ENCODE measurements around the gene AAMDC.
"Not testable (repeated sequence)": the region's sequence is repeated elsewhere in the genome, so short reads cannot be mapped to it uniquely, and the experiment has no call there.

AAMDC gene

DNA sequence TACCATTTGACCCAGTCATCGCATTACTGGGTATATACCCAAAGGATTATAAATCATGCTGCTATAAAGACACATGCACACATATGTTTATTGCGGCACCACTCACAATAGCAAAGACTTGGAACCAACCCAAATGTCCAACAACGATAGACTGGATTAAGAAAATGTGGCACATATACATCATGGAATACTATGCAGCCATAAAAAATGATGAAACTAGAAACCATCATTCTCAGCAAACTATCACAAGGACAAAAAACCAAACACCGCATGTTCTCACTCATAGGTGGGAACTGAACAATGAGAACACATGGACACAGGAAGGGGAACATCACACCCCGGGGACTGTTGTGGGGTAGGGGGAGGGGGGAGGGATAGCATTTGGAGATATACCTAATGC is 68.1 kb downstream of the AAMDC start:
- CTCF ChIA-PET; POLR2A ChIA-PET; H3K4me1 ChIP-seq (ENCODE audit: control insufficient read depth, insufficient read depth, low read length); H3K27ac ChIP-seq (ENCODE audit: extremely low read depth, low read depth, low read length); H3K4me3 ChIP-seq (ENCODE audit: low read depth, low read length); H3K9me3 ChIP-seq (ENCODE audit: control insufficient read depth, insufficient read depth, low read depth, low read length): not testable (repeated sequence)
- peaks cover 0 to 23% of the 10 kb centered on the region in 2 experiments; a peak in 2 of 3 replicates for H3K36me3 ChIP-seq (ENCODE audit: control insufficient read depth in 2 of 2, insufficient read depth in 1 of 2, low read length in 2 of 2)
- TF ChIP-seq, protein P1, sequence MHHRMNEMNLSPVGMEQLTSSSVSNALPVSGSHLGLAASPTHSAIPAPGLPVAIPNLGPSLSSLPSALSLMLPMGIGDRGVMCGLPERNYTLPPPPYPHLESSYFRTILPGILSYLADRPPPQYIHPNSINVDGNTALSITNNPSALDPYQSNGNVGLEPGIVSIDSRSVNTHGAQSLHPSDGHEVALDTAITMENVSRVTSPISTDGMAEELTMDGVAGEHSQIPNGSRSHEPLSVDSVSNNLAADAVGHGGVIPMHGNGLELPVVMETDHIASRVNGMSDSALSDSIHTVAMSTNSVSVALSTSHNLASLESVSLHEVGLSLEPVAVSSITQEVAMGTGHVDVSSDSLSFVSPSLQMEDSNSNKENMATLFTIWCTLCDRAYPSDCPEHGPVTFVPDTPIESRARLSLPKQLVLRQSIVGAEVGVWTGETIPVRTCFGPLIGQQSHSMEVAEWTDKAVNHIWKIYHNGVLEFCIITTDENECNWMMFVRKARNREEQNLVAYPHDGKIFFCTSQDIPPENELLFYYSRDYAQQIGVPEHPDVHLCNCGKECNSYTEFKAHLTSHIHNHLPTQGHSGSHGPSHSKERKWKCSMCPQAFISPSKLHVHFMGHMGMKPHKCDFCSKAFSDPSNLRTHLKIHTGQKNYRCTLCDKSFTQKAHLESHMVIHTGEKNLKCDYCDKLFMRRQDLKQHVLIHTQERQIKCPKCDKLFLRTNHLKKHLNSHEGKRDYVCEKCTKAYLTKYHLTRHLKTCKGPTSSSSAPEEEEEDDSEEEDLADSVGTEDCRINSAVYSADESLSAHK (tag by site-specific recombination; IDR thresholded peaks at IDR 0.05), result peak; percentile 68
- TF ChIP-seq, protein P2, sequence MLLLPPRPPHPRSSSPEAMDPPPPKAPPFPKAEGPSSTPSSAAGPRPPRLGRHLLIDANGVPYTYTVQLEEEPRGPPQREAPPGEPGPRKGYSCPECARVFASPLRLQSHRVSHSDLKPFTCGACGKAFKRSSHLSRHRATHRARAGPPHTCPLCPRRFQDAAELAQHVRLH (tag by site-specific recombination; IDR thresholded peaks at IDR 0.05), result 0 out of 2 replicates have a peak, but pooled peaks have one; percentile 45
- TF ChIP-seq ZNF146 (tag by site-specific recombination; IDR thresholded peaks at IDR 0.05), result peak; percentile 83

DNA sequence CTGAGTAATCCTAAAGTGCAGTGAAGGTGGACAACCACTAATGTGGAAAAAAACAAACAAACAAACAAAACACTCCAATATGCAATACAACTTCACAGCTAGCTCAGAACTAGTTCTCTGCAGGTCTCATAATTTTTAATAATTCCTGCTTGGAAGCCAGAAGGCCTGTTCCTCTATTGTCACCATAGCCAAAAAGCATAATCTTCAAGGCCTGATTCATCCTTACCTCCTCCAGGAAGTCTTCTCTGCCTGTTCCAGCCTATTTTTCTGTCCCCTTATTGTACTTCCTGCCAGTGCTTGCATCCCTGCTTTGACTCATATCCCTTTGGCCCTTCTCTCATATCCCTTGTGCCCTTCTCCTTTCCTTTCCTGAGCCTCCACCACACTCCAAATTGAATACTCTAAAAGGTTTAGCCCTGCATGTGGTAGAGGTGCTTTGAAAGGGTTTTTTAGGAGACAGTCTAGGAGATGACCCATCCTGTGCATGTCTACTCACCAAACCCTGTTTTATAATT is 69.2 kb downstream of the AAMDC start:
- H3K4me1 ChIP-seq (ENCODE audit: control insufficient read depth, insufficient read depth, low read length); POLR2A ChIA-PET; CTCF ChIA-PET; H3K4me3 ChIP-seq (ENCODE audit: low read depth, low read length); H3K9me3 ChIP-seq (ENCODE audit: control insufficient read depth, insufficient read depth, low read depth, low read length); H3K27ac ChIP-seq (ENCODE audit: extremely low read depth, low read depth, low read length): not testable (repeated sequence)
- peaks cover 0 to 18% of the 10 kb centered on the region in 2 experiments; a peak in 2 of 3 replicates for H3K36me3 ChIP-seq (ENCODE audit: control insufficient read depth in 2 of 2, insufficient read depth in 1 of 2, low read length in 2 of 2)

DNA sequence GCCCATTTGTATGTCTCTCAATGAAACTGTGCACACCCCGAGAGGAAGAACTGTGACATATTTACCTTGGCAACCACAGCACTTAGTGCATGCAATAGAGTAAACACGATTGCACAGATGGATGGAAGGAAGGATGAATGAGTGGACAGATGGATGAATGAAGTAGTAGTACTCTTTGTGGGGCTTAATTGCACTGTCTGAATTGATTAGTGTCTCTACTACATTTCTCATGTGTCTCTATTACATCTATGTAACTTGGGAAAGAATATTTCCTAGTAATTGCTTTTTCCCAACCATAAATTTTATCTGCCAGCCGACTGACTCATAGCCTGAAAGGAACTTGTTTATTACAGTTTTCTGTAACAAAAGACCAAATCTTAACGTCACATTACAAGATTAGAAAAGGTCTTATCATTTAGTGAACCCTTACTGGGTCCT is 69.7 kb downstream of the AAMDC start:
- H3K27ac ChIP-seq (ENCODE audit: extremely low read depth, low read depth, low read length); H3K4me3 ChIP-seq (ENCODE audit: low read depth, low read length); CTCF ChIA-PET; H3K9me3 ChIP-seq (ENCODE audit: control insufficient read depth, insufficient read depth, low read depth, low read length); H3K4me1 ChIP-seq (ENCODE audit: control insufficient read depth, insufficient read depth, low read length); POLR2A ChIA-PET: not testable (repeated sequence)
- peaks cover 0 to 18% of the 10 kb centered on the region in 2 experiments; a peak in 2 of 3 replicates for H3K36me3 ChIP-seq (ENCODE audit: control insufficient read depth in 2 of 2, insufficient read depth in 1 of 2, low read length in 2 of 2)
- TF ChIP-seq ZNF366 (tag by site-specific recombination; conservative IDR thresholded peaks at IDR 0.05), result peak; percentile 39; the same call in 1 of the 2 replicates
- TF ChIP-seq ZEB2 (tag by site-specific recombination; IDR thresholded peaks at IDR 0.05), result 0 out of 2 replicates have a peak, but pooled peaks have one; percentile 17
- TF ChIP-seq ZNF629 (tag by site-specific recombination; IDR thresholded peaks at IDR 0.05), result peak; percentile 59; the same call in 1 of the 2 replicates
- peak; percentile 34; the same call in 1 of the 2 replicates for TF ChIP-seq FEZF1 (tag by site-specific recombination; IDR thresholded peaks at IDR 0.05)

DNA sequence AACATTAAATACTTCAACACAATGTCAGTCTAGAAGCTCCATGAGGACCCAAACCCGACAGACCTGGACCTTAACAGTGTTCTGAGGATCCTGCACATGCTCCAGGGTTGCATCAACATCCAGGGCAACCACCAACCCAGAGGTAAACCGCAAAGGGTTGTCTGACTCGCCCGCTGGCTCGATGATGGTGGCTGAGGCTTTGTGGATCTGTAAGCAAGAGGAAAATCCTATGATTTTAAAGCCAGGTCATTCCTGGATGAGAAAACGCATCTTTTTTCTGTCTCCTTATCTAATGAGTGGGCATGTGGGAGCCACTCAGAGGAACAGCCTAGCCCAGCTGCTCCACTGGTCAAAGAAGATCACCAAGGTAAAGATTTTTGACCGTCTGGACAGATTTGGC is 70.3 kb downstream of the AAMDC start:
- peaks cover 0 to 14% of the 10 kb centered on the region in 2 experiments; a peak in 2 of 3 replicates for H3K36me3 ChIP-seq (ENCODE audit: control insufficient read depth in 2 of 2, insufficient read depth in 1 of 2, low read length in 2 of 2)
- H3K4me3 ChIP-seq (ENCODE audit: low read depth, low read length); H3K9me3 ChIP-seq (ENCODE audit: control insufficient read depth, insufficient read depth, low read depth, low read length); H3K27ac ChIP-seq (ENCODE audit: extremely low read depth, low read depth, low read length); CTCF ChIA-PET; POLR2A ChIA-PET; H3K4me1 ChIP-seq (ENCODE audit: control insufficient read depth, insufficient read depth, low read length): not testable (repeated sequence)

DNA sequence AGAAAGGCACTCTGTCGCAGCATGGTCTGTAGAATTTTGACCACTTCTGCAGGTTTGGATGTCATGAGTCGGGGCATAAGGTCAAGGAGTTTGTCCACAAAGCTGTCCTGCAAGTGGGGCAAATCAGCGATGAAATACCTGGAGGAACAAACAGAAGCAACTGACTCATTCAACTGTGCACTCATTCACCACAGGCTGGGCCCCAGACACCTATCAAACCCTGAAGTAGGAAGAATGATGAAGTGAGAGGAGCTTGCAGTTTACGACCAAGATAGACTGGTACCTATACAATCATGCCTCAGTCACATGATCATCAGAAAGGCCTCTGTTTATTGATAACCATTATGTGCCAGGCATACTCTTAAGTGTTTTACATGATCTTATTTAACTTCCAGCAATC is 70.8 kb downstream of the AAMDC start:
- H3K36me3 ChIP-seq (ENCODE audit: control insufficient read depth in 2 of 2, insufficient read depth in 1 of 2, low read length in 2 of 2), result peaks cover 0 to 11% of the 10 kb centered on the region in 2 experiments; a peak in 2 of 3 replicates
- POLR2A ChIA-PET; H3K4me1 ChIP-seq (ENCODE audit: control insufficient read depth, insufficient read depth, low read length); H3K9me3 ChIP-seq (ENCODE audit: control insufficient read depth, insufficient read depth, low read depth, low read length); H3K4me3 ChIP-seq (ENCODE audit: low read depth, low read length); H3K27ac ChIP-seq (ENCODE audit: extremely low read depth, low read depth, low read length); CTCF ChIA-PET: not testable (repeated sequence)

DNA sequence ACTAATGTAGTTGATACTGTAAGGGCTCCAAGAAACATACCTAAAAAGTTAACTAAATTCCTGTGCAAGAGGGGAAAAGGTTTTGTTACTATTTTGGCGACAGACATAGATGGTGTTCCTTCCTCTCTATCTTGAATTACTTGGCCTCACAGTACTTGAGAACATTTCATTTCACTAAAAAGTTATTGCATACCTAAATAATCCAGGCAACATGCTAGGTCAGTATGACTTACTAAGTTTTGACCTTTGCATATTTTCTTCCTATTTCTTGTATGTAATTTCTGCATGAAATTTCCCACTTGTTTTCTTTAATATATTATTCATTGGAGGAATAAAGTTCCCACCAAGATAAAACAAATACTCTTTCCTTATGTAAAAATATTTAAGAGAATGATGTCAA is 74.0 kb downstream of the AAMDC start:
- H3K4me1 ChIP-seq (ENCODE audit: control insufficient read depth, insufficient read depth, low read length); CTCF ChIA-PET; POLR2A ChIA-PET; H3K27ac ChIP-seq (ENCODE audit: extremely low read depth, low read depth, low read length); H3K4me3 ChIP-seq (ENCODE audit: low read depth, low read length); H3K9me3 ChIP-seq (ENCODE audit: control insufficient read depth, insufficient read depth, low read depth, low read length); H3K36me3 ChIP-seq (ENCODE audit: control insufficient read depth in 2 of 2, insufficient read depth in 1 of 2, low read length in 2 of 2): not testable (repeated sequence)
